Heart left ventricle (tissue), 16 donors: ENCODE measurements around the gene NMU. TPM values are rescaled to one million over a fixed set of nuclear protein-coding genes. Genes with fewer than 3 reads are reported as not detected.

ENCODE experiments used
- ATAC-seq, 4 donors: fragments of 200-7000 bp; cut with Tn5 transposase; one replicate each; pipeline ENCODE4 v1.9.1; 2020 to 2022; ENCODE audit warnings: moderate library complexity in 4 of 4, mild to moderate bottlenecking in 3 of 4, moderate number of reproducible peaks in 1 of 4
- DNase-seq, 5 donors: peaks; one replicate each; pipeline ENCODE4 v3.0.0-alpha.2; 2020
- H3K27ac ChIP-seq, 12 donors: fragments of 200-600 bp; sonication (generic) in 4 of 12; one replicate each; pipeline versions ENCODE4 v1.5.0 to v1.8.0; 2016 to 2022; ENCODE audit warnings: mild to moderate bottlenecking in 2 of 12
- H3K27me3 ChIP-seq, 9 donors: fragments of 200-600 bp; sonication (generic) in 2 of 9; one replicate each; pipeline versions ENCODE4 v1.5.1 to v1.8.0; 2016 to 2022; ENCODE audit warnings: mild to moderate bottlenecking in 3 of 9
- H3K36me3 ChIP-seq, 9 donors: fragments of 200-600 bp; sonication (generic) in 2 of 9; one replicate each; pipeline versions ENCODE4 v1.5.0 to v1.8.0; 2018 to 2022; ENCODE audit warnings: mild to moderate bottlenecking in 2 of 9
- H3K4me1 ChIP-seq, 12 donors: fragments of 200-600 bp; sonication (generic) in 4 of 12; one replicate each; pipeline versions ENCODE4 v1.5.0 to v1.8.0; 2016 to 2022; ENCODE audit warnings: mild to moderate bottlenecking in 3 of 12
- H3K4me3 ChIP-seq, 12 donors: fragments of 200-600 bp; sonication (generic) in 4 of 12; one replicate each; pipeline versions ENCODE4 v1.5.0 to v1.8.0; 2017 to 2022; ENCODE audit warnings: mild to moderate bottlenecking in 9 of 12, moderate library complexity in 4 of 12
- H3K9me3 ChIP-seq, 12 donors: fragments of 200-600 bp; sonication (generic) in 4 of 12; one replicate each; pipeline versions ENCODE4 v1.5.0 to v1.8.0; 2016 to 2022; ENCODE audit warnings: mild to moderate bottlenecking in 1 of 12
- POLR2A ChIP-seq, 2 donors: fragments of 450-650 bp; IDR thresholded peaks; one replicate each; pipeline ENCODE4 v1.6.1; 2017; ENCODE audit warnings: antibody characterized with exemption in 2 of 2, mild to moderate bottlenecking in 2 of 2, moderate library complexity in 2 of 2
- WGBS, 4 donors: extraction: QIAGEN DNeasy Blood & Tissue Kit in 2 of 4; methylation state at CpG; one replicate each; pipeline versions ENCODE4 v1.1.5 to v1.1.7; 2013 to 2018; 5-methylcytosine and 5-hydroxymethylcytosine counted together
- intact Hi-C, 10 donors: fragments of 100-400 bp; cut with DNase I; formaldehyde crosslinking; loops; one replicate each; pipeline versions ENCODE4 v1.11.1 to v1.14.2; 2022
- polyA plus RNA-seq, 2 donors: library from polyadenylated mRNA; stranded (reverse); fragments of 200-250 nt; gene quantifications; one replicate each; pipeline ENCODE4 v1.2.3, GENCODE V29; 2013
- total RNA-seq, 9 donors: library from RNA; depleted of rRNA in 2 of 9; stranded (reverse); fragments of >200 nt in 2 of 9; fragmentation: NEBNext Ultra II Directional in 3 of 9; extraction: Animal tissue kit (Norgen Biotek cat#: 25700) in 3 of 9; gene quantifications; one replicate each; pipeline versions ENCODE4 v1.1.0 to v1.2.4, GENCODE V29; 2016 to 2023
- TF ChIP-seq, protein P1 (sequence below), 12 donors: fragments of 200-600 bp; sonication (generic) in 4 of 12; IDR thresholded peaks; one replicate each; pipeline versions ENCODE4 v1.5.0 to v1.8.0; 2018 to 2022; ENCODE audit warnings: antibody characterized with exemption in 12 of 12, mild to moderate bottlenecking in 5 of 12
- donor health status: ischemic (EF 13 %, LVEDD 7.1; RV severe dilation, severe dysfunction).
- donor health status: healthy with polysubstance abuse.
- donor health status: DM: no; HTN: yes; CAD: no.
- donor health status: DM: no; HTN: no; CAD: no.
- donor health status: ischemic (EF 25% LVEDD 6.9; RV normal size, moderate dysfunction).
- donor health status: ischemic (EF 25% LVEDD 5.7; RV mildly dilated, moderate dysfunction).
- donor health status: healthy.
- donor health status: DM: yes; HTN: yes; CAD: no.
- donor health status: ischemic (EF 35%, LVEDD 5.7; RV mildly dilated, moderate dysfunction).
- donor health status: nonischemic (EF 11% LVEDD 7.7; RV severe dilation, severe dysfunction).
- donor health status: DM: yes; HTN: yes; CAD: no.
- donor health status: PGD.
- donor health status: ischemic (EF 29% LVEDD 5.4; RV normal size, mild dysfunction).
- donor health status: nonischemic (EF 23%, LVEDD 6.1; RV moderate dilation, normal function).

The NMU gene
- total and polyA plus RNA-seq, 11 donors = 2.0 TPM; not detected in 10

DNA sequence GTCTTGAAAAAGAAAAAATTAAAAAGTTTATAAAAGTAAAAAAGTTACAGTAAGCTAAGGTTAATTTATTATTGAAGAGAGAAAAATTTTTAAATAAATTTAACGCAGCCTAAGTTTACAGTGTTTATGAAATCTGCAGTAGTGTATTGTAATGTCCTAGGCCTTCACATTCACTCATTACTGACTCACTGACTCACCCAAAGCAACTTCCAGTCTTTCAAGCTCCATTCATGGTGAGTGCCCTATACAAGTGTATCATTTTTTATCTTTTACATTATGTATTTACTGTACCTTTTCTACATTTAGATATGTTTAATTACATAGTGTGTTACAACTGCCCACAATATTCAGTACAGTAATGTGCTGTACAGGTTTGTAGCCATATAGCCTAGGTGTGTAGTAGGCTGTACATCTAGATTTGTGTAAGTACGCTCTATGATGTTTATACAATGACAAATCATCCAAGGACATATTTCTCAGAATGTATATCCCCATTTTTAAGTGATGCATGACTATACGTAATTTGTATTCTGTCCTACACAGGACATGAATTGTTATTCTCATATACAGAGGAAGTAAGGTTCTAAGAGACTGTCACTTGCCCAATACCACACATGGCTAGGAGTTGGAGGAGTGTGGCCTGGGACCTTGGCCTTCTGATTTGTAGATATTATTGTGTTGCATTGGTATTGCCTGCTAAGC is 24.6 kb downstream of the NMU start:
- no peak overlapping the region for H3K4me3 ChIP-seq
- H3K4me1 ChIP-seq = no peaks in the 10 kb centered on the region
- H3K36me3 ChIP-seq = no peaks in the 10 kb centered on the region
- no peaks in the 10 kb centered on the region for H3K9me3 ChIP-seq
- no peak overlapping the region for H3K27ac ChIP-seq
- intact Hi-C loops = no loop called here
- H3K27me3 ChIP-seq = no peaks in the 10 kb centered on the region
- TF ChIP-seq, protein P1, sequence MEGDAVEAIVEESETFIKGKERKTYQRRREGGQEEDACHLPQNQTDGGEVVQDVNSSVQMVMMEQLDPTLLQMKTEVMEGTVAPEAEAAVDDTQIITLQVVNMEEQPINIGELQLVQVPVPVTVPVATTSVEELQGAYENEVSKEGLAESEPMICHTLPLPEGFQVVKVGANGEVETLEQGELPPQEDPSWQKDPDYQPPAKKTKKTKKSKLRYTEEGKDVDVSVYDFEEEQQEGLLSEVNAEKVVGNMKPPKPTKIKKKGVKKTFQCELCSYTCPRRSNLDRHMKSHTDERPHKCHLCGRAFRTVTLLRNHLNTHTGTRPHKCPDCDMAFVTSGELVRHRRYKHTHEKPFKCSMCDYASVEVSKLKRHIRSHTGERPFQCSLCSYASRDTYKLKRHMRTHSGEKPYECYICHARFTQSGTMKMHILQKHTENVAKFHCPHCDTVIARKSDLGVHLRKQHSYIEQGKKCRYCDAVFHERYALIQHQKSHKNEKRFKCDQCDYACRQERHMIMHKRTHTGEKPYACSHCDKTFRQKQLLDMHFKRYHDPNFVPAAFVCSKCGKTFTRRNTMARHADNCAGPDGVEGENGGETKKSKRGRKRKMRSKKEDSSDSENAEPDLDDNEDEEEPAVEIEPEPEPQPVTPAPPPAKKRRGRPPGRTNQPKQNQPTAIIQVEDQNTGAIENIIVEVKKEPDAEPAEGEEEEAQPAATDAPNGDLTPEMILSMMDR (IDR thresholded peaks at IDR 0.05) = no peak
- TF ChIP-seq POLR2A (IDR thresholded peaks at IDR 0.05) = no peak
- DNase-seq = no peak
- WGBS, 4 donors = 94 to 98% (median 96%) methylated on average over 3 of the region's 3 CpGs
- no peak for ATAC-seq

DNA sequence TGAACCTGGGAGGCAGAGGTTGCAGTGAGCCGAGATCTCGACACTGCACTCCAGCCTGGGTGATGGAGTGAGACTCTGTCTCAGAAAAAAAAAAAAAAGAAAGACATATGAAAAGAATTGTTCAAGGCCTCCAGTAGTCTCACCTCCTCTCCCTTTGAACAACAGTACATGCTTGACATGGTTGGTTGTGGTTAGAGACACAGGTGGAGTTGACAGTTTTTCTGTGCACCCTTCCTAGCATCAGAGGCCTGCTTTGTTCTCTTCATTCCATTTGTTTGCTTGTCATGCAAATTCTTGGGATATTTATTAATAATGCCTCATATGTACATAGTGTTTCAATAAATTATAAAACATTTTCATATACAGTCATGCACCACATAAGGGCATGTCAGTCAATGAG is 25.7 kb downstream of the NMU start:
- no peaks in the 10 kb centered on the region for H3K4me1 ChIP-seq
- intact Hi-C loops = no loop called here
- H3K4me3 ChIP-seq = no peak overlapping the region
- 92 to 98% (median 94%) methylated on average over 2 of the region's 2 CpGs for WGBS, 4 donors
- H3K27ac ChIP-seq = no peak overlapping the region
- no peak for ATAC-seq
- no peak for DNase-seq
- no peak for TF ChIP-seq POLR2A (IDR thresholded peaks at IDR 0.05)
- TF ChIP-seq, protein P1 (IDR thresholded peaks at IDR 0.05) = no peak
- H3K27me3 ChIP-seq = no peaks in the 10 kb centered on the region
- H3K36me3 ChIP-seq = no peaks in the 10 kb centered on the region
- H3K9me3 ChIP-seq = no peaks in the 10 kb centered on the region

DNA sequence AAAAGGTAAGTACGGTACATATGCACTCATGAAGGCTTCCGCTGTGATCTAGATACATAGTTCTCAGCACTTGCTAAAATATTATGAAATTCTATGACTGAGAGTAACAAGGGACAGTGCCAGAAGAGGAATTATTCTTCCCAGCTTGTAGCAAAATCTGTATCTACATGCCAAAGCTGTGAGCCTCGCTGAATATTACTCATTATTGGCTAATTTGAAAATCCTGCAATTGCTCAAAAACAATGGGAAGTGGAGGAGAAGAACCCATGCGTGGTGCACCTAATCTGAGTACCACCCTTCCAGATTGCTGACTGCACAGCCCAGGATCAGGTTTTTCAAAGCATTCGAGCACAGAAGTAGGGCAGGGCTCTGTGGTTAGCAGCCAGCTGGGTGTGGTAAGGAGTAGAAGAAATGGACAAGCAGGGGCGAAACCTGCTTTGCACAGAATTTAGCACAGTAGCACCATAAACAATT is 26.7 kb downstream of the NMU start:
- H3K27me3 ChIP-seq = no peaks in the 10 kb centered on the region

DNA sequence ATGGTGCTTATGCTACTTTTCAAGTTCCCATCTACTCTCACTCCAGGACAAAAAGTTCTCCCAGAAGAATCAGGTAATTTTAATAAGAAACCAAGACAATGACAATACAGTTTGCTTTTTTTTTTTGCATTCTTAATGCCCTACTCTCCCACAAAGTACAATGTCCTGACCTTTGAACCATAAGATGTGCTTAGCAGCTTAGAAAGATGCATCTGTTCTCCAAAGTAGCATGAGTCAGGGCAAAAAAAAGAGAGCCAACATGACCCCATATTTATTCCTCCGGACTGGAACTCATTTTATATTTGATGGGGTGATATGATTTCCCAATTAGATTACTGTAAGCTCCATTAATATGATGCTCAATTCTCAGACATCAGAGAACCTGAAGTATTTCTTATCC is 27.5 kb downstream of the NMU start:
- WGBS, 4 donors = 92 to 95% (median 93%) methylated on average over 1 of the region's 1 CpG
- DNase-seq = no peak
- H3K27ac ChIP-seq = no peak overlapping the region
- no peaks in the 10 kb centered on the region for H3K9me3 ChIP-seq
- TF ChIP-seq, protein P1 (IDR thresholded peaks at IDR 0.05) = no peak
- no peak for TF ChIP-seq POLR2A (IDR thresholded peaks at IDR 0.05)
- H3K4me3 ChIP-seq = no peak overlapping the region
- intact Hi-C loops = no loop called here
- no peaks in the 10 kb centered on the region for H3K36me3 ChIP-seq
- no peaks in the 10 kb centered on the region for H3K4me1 ChIP-seq
- no peak for ATAC-seq
- H3K27me3 ChIP-seq = no peaks in the 10 kb centered on the region

More for the DNA sequence above, 26.7 kb downstream of the NMU start:
- TF ChIP-seq, protein P1 (IDR thresholded peaks at IDR 0.05) = no peak
- no peak for TF ChIP-seq POLR2A (IDR thresholded peaks at IDR 0.05)
- no peak overlapping the region for H3K4me3 ChIP-seq
- intact Hi-C loops = no loop called here
- DNase-seq = no peak
- ATAC-seq = no peak
- no peaks in the 10 kb centered on the region for H3K9me3 ChIP-seq
- H3K36me3 ChIP-seq = no peaks in the 10 kb centered on the region
- no peaks in the 10 kb centered on the region for H3K4me1 ChIP-seq
- 74 to 79% (median 78%) methylated on average over 6 of the region's 6 CpGs for WGBS, 4 donors
- H3K27ac ChIP-seq = no peak overlapping the region
